ENCODE measurements around the gene GOLGA1.

GRCh38 chr9:124861342-124862229 is 79.3 kb downstream of the GOLGA1 start, which contains the start of the genes ARPC5L and RPL35:
- TF ChIP-seq REST (IDR thresholded peaks at IDR 0.05; ENCODE audit: insufficient read depth in 1 of 2, low read depth in 2 of 2, low read length in 2 of 2) (peak in 1 of 2 experiments; percentile 69; a peak in 1 of 4 replicates), POLR2AphosphoS5 (IDR thresholded peaks at IDR 0.05; ENCODE audit: low read depth, low read length) (peak; percentile 91)
